ENCODE data around the gene CLECL1.
"Not testable (repeated sequence)": the region's sequence is repeated elsewhere in the genome, so short reads cannot be mapped to it uniquely, and the experiment has no call there.

CLECL1 gene

DNA sequence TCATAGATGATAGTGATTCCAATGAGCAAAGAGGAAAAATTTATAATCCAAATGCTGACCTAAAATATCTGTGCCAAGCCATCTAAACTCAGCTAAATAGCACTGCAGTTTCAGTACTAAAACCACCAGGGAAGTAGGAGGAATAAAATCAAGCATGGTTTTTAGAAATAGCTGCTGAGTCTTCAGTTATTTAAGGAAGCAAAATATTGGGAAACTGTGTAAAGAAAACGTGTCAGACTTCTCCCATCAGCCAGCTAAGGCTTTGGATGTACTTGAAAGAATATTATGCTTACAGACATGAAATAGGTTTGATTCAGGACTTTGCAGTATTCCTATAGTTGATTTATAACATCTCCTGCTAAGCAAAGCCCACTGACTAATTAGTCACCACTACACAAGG lies 38.7 kb downstream of the CLECL1 start:
- no peak for DNase-seq (ENCODE audit: low spot score)

DNA sequence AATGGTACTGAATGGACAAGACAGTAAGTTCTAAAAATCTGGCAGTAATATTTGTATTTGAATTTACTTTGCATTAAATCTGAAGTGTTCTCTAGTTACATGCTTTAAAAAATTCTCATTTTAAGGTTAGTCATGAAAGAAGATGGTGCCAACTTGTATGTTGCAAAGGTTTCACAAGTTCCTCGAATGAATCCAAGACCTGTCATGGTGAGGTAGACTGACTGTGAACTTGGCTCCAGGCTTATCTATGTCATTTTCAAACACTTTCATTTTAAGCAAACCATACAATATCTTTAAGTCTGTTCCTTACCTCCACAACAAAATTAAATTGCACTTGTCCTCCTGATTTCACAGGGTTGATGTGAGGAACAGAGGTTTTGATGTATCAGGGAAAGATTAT lies 40.0 kb downstream of the CLECL1 start:
- DNase-seq (ENCODE audit: low spot score): no peak

DNA sequence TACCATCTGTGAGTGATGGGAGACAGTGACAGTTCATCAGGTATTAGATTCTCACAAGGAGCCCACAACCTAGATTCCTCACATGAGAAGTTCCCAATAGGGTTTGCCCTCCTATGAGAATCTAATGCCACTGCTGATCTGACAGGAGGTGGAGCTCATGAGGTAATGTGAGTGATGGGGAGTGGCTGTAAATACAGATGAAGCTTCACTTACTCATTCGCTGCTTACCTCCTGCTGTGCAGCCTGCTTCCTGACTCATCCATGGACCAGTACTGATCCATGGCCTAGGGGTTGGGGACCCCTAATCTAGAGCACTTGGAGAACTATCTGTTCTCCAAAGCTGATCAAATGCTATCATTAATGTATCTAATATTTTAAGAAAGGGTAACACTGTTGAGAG lies 45.7 kb downstream of the CLECL1 start:
- no peak for DNase-seq (ENCODE audit: low spot score)

DNA sequence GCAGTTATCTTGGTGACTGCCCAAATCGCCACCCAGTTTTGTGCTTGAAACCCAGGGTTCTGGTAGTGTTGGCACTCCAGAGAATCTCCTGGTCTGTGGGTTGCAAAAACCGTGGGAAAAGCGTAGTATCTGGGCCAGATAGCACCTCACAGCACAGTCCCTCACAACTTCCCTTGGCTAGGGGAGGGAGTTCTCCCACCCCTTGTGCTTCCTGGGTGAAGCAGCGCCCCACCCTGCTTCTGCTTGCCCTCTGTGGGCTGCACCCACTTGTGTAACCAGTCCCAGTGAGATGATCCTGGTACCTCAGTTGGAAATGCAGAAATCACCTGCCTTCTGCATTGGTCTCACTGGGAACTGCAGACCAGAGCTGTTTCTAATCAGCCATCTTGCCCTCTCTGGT lies 47.0 kb downstream of the CLECL1 start:
- no peak for DNase-seq (ENCODE audit: low spot score)

DNA sequence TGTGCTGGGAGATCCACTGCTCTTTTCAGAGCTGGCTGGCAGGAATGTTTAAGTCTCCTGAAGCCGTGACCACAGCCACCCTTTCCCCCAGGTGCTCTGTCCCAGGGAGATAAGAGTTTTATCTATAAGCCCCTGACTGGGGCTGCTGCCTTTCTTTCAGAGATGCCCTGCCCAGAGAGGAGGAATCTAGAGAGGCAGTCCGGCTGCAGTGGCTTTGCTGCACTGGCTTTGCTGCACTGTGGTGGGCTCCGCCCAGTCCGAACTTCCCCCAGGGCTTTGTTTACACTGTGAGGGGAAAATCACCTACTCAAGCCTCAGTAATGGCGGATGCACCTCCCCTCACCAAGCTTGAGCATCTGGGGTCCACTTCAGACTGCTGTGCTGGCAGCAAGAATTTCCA lies 47.5 kb downstream of the CLECL1 start:
- peak; percentile 55 for DNase-seq (ENCODE audit: low spot score)

DNA sequence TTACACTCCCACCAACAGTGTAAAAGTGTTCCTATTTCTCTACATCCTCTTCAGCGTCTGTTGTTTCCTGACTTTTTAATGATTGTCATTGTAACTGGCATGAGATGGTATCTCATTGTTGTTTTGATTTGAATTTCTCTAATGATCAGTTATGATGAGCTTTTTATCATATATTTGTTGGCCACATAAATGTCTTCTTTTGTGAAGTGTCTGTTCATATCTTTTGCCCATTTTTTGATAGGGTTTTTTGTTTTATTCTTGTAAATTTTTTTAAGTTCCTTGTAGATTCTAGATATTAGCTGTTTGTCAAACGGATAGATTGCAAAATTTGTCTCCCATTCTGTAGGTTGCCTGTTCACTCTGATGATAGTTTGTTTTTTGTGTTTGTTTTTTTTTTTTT lies 49.9 kb downstream of the CLECL1 start:
- DNase-seq (ENCODE audit: low spot score): not testable (repeated sequence)

DNA sequence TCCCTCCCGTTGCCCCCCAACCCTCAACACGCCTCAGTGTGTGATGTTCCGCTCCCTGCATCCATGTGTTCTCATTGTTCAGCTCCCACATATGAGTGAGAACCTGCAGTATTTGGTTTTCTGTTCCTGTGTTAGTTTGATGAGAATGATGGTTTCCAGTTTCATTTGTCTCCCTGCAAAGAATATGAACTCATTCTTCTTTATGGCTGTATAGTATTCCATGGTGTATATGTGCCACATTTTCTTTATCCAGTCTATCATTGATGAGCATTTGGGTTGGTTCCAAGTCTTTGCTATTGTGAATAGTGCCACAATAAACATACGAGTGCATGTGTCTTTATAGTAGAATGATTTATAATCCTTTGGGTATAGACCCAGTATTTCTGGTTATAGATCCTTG lies 50.4 kb downstream of the CLECL1 start:
- DNase-seq (ENCODE audit: low spot score): not testable (repeated sequence)

DNA sequence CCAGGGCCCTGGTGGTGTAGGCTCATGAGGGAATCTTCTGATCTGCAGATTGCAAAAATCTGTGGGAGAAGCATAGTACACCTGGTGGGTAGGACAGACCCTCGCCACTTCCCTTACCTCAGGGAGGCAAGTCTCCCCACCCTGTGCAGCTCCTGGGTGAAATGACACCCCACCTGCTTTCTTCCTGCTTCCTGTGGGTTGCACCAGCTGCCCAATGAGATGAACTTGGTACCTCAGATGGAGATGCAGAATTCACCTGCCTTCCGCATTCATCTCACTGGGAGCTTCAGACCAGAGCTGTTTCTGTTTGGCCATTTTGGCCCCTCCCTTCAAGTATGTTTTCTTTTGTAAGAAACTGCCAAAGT lies 58.7 kb downstream of the CLECL1 start:
- no peak for DNase-seq (ENCODE audit: low spot score)

DNA sequence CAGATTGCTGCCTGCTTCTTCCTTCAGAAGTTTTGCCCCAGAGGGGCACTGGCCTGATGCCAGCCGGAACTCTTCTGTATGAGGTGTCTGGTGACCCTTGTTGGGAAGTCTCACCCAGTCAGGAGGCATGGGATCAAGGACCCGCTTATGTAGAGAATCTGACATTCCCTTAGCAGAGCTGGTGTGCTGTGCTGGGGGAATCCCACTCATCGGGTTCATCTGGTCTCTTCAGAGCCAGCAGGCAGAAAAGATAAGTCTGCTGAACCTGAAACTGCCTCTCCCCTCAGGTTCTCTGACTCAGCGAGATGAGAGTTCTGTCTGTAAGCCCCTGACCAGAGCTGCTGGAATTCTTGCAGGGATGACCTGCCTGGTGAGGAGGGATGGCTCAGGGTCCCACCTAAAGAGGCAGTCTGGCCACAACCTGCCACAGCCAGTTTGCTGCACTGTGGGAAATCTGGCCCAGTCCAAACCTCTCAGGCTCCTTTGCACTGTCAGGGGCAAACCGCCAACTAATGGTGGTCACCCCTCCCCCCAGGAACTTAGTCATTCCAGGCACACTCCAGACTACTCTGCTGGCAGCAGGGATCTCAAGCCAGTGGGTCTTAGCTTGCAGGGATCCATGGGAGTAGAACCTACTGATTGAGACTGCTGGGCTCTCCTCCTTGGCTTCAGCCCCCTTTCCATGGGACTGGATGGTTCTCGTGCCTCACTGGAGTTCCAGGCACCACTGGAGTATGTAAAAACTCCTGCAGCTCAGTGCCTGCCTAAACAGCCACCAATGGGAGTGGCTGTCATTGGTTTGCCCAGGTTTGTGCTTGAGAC lies 59.3 kb downstream of the CLECL1 start:
- no peak for DNase-seq (ENCODE audit: low spot score)
